Karpas-422 (cell line): Measurements from ENCODE around the gene ELAVL3. TPM values are rescaled to one million over a fixed set of nuclear protein-coding genes. Genes with fewer than 3 reads are reported as not detected.

Experiments used
- DNase-seq: peaks from one replicate; pipeline ENCODE4 v3.0.0-alpha.2; 2015
- H2AFZ ChIP-seq: fragments of 200-600 bp; sonication (generic); 2 replicates; pipeline ENCODE4 v1.6.1; 2014; ENCODE audit warnings: antibody characterized with exemption, low read length, mixed read lengths
- H3K27ac ChIP-seq: fragments of 200-600 bp; sonication (generic); 2 replicates; pipeline ENCODE4 v1.5.1; 2014; ENCODE audit warnings: mild to moderate bottlenecking, low read length, moderate library complexity
- H3K27me3 ChIP-seq: fragments of 200-600 bp; sonication (generic); 2 replicates; pipeline ENCODE4 v1.6.1; 2014; ENCODE audit warnings: low read length, mixed read lengths
- H3K36me3 ChIP-seq: fragments of 200-600 bp; sonication (generic); 2 replicates; pipeline ENCODE4 v1.6.1; 2014; ENCODE audit warnings: low read length, mixed read lengths; ENCODE audit not compliant: insufficient read depth
- H3K4me1 ChIP-seq: fragments of 200-600 bp; sonication (generic); 2 replicates; pipeline ENCODE4 v1.6.1; 2014; ENCODE audit warnings: mild to moderate bottlenecking, low read length, mixed read lengths
- H3K4me2 ChIP-seq: fragments of 200-600 bp; sonication (generic); 2 replicates; pipeline ENCODE4 v1.6.1; 2014; ENCODE audit warnings: low read length, low read depth, mild to moderate bottlenecking; ENCODE audit not compliant: poor library complexity, severe bottlenecking
- H3K4me3 ChIP-seq: fragments of 200-600 bp; sonication (generic); 2 replicates; pipeline ENCODE4 v1.5.1; 2014; ENCODE audit warnings: mild to moderate bottlenecking, antibody characterized with exemption, low read length, mixed read lengths
- H3K79me2 ChIP-seq: fragments of 200-600 bp; sonication (generic); 2 replicates; pipeline ENCODE4 v1.6.1; 2014; ENCODE audit warnings: mild to moderate bottlenecking, low read length, mixed read lengths
- H3K9ac ChIP-seq: fragments of 200-600 bp; sonication (generic); 2 replicates; pipeline ENCODE4 v1.6.0; 2014; ENCODE audit warnings: low read length
- H3K9me2 ChIP-seq: fragments of 200-600 bp; sonication (generic), shearing (Covaris generic); replicated peaks from 2 replicates; pipeline ENCODE4 v1.6.0; 2014; ENCODE audit warnings: mild to moderate bottlenecking, low read length, moderate library complexity; ENCODE audit not compliant: insufficient read depth
- H3K9me3 ChIP-seq: fragments of 300-700, 200-600 bp; sonication (generic); 2 replicates; pipeline ENCODE4 v1.6.1; 2014; ENCODE audit warnings: low read length, mixed read lengths
- H4K20me1 ChIP-seq: fragments of 200-600 bp; sonication (generic); 2 replicates; pipeline ENCODE4 v1.6.1; 2014; ENCODE audit warnings: mild to moderate bottlenecking, antibody characterized with exemption, low read length, low read depth; ENCODE audit not compliant: insufficient read depth
- total RNA-seq: library from RNA; depleted of rRNA; stranded (reverse); fragments of >200 nt; shearing (Covaris generic); gene quantifications from 2 replicates; pipeline ENCODE4 v1.2.3, GENCODE V29; 2014; ENCODE audit warnings: low replicate concordance

ELAVL3 gene
- total RNA-seq, 1 experiment from 2014 or later, result not detected

DNA sequence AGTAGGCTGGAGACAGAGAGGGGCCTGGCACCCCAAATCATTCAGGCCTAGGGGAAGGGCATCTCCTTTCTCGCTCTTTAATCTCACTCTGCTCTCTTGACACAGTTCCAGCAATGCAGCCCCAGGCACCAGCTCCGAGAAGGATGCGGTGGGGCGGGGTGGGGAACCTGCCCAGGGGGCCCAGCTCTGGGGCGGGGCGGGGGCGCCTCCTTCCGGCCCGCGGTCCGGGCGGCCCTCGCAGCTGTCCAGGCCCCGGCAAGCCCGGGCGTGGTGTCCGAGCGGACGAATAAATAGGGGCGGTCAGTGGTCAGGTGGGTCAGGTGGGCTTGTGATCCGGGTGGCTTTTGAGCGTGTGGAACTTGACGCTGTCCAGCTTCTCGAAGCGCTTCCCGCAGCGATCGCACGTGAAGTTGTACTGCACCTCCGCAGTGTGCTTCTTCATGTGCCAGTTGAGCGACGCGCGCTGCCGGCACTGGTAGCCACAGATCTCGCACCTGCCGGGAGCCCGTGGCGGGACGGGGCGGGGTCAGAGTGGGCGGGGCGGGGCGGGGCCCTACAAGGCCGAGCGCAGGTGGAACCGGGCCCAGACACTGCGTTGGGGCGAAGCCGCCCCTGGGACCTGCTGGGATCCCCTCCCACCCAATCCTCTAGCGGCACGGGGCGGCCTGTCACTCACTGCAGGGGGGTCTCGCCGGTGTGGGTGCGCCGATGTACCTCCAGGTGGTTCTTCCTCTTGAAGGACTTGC, 2.7 kb upstream of the ELAVL3 start:
- Histone ChIP-seq H3K4me2 (no peak overlapping the region), H3K36me3 (no peaks in the 10 kb centered on the region)

DNA sequence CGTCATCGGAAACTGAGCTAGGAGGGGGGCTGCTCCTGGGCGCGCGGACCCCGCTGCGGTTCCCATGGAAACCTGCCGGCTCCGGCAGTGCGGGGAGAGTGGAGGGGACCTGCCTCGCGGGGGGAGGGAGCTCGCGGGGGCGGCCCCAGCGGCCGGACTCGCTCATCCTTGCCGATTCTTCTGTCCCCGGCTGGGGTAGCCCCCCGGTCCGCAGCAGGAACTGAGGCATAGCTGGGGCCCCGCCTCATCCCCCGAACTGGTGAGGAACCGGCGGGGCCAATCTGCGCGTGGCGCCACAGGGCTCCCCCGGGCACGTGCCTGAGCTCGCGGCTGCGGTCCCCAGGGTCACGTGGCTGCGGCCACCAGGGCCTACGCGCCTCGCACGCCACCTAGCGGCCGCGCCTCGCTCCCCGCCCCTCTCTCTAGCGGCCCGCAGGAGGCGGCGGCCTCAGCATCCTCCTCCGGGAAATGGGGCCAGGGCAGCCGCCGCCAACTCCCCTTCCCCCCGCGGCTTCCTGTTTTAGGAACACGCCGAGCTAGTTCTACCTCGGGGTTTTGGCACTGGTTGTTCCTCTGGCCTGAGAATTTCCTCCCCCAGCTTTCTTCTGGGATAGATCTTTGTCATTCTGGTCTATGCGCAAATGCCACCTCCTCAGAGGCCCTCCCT, 1.7 kb upstream of the ELAVL3 start:
- Histone ChIP-seq H3K36me3 (no peaks in the 10 kb centered on the region), H3K9me2 (no peaks in the 10 kb centered on the region), H3K9me3 (no peaks in the 10 kb centered on the region), H3K79me2 (no peaks in the 10 kb centered on the region), H3K4me3 (peak overlapping the region; percentile 61; the same call in 1 of the 2 replicates), H3K27ac (peak overlapping the region; percentile 86), H4K20me1 (no peaks in the 10 kb centered on the region), H3K4me2 (peak overlapping the region; percentile 79), H3K27me3 (no peaks in the 10 kb centered on the region), H2AFZ (peak overlapping the region; percentile 91; the same call in 1 of the 2 replicates), H3K4me1 (peaks cover 16% of the 10 kb centered on the region), H3K9ac (peak overlapping the region; percentile 81)
- peak; percentile 97 for DNase-seq

More for the DNA sequence above, 2.7 kb upstream of the ELAVL3 start:
- Histone ChIP-seq H2AFZ (no peak overlapping the region), H3K27me3 (no peaks in the 10 kb centered on the region), H3K4me1 (peaks cover 16% of the 10 kb centered on the region), H3K79me2 (no peaks in the 10 kb centered on the region), H3K4me3 (no peak overlapping the region), H3K9me3 (no peaks in the 10 kb centered on the region), H3K27ac (no peak overlapping the region), H3K9me2 (no peaks in the 10 kb centered on the region), H4K20me1 (no peaks in the 10 kb centered on the region), H3K9ac (no peak overlapping the region)
- no peak for DNase-seq

DNA sequence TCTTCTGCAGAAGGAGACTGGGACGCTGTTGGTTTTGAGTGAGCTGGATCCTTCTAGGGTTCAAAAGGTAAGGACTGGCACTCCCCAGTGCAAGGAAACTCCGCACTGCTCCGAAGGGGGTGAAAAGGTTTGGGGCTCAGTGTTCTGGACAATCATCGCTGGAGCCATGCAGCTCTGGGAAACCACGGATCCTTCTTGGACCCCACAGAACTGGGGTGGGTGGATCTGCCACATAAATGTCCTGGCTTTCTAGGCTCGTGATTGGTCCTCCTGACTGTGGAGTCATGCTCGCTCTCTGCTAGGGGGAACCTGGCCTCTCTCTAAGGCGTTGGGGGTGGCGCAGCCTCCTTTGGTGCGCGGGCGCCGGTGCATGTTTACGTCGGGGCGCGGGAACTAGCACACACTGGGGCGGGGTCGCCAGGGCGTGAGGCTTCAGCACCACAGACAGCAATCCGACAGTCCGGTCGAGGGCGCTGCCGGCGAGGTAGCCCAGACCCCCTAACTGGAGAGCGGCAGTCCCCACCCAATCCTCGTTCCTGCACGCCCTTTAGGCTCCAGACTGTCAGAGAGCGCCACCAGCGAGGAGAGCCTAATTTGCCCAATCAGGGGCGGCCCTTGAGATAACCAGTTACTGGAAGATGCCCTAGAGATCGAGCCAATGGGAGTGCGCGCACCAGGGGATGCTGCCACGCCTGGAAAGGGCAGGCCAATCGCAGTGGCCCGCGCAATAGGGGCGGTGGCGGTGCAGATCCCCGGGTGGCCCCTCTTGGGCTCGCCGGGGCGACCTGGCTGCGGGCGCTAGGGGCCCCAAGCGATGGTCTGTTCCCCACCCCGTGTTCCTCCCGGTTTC, 913 bp upstream of the ELAVL3 start:
- DNase-seq, result peak; percentile 96
- H3K4me3 ChIP-seq, result peak overlapping the region; percentile 61; the same call in 1 of the 2 replicates
- H3K4me1 ChIP-seq, result peaks cover 16% of the 10 kb centered on the region
- no peaks in the 10 kb centered on the region for H3K36me3 ChIP-seq
- H3K27ac ChIP-seq, result peak overlapping the region; percentile 86
- no peaks in the 10 kb centered on the region for H3K9me2 ChIP-seq
- H4K20me1 ChIP-seq, result no peaks in the 10 kb centered on the region
- no peaks in the 10 kb centered on the region for H3K79me2 ChIP-seq
- H3K9ac ChIP-seq, result peak overlapping the region; percentile 81
- no peaks in the 10 kb centered on the region for H3K27me3 ChIP-seq
- H2AFZ ChIP-seq, result peak overlapping the region; percentile 91; the same call in 1 of the 2 replicates
- peak overlapping the region; percentile 79 for H3K4me2 ChIP-seq
- H3K9me3 ChIP-seq, result no peaks in the 10 kb centered on the region

DNA sequence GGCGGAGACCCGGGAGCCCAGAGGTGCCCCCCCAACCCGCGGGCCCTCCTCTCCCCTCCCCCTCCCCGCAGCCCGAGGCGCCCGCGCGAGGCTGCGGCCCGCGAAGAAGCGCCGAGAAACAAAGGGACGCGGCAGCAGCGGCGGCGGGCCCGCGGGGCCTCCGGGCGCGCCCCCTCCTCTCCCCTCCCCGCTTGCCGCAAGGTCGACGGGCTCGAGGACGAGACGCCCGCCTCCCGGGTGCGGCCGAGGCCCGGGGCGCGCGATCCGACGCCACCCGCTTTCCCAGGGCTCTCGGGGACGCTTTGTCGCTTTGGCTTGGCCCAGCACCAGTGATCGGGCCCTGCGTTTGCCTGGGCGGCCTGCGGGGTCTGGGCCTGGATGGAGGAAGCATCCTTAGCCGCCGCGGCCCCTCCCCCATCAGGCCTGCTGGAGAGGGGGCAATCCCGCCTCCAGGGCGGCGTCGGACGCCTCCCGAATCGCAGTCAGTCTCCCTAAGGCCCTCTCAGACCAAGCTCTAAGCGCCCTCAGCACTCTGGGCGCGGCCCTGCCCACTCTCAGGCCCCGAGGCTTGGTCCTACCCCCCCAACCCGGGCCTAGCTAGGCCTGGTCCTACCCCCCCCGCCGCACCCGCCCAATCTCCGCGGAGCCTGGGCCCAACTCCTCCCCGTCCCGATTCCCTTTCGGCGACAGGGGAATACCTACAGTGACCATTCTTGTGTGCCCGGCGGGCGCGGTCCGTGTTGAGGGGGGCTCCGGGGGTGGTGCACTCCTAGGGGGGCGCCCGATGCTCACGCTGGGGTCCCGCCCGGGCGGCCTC, 740 bp downstream of the ELAVL3 start:
- peaks cover 16% of the 10 kb centered on the region for H3K4me1 ChIP-seq
- DNase-seq, result no peak
- H3K27me3 ChIP-seq, result no peaks in the 10 kb centered on the region
- no peaks in the 10 kb centered on the region for H4K20me1 ChIP-seq
- H3K9ac ChIP-seq, result no peak overlapping the region
- no peak overlapping the region for H3K4me2 ChIP-seq
- no peaks in the 10 kb centered on the region for H3K9me2 ChIP-seq
- H3K79me2 ChIP-seq, result no peaks in the 10 kb centered on the region
- H2AFZ ChIP-seq, result no peak overlapping the region
- H3K9me3 ChIP-seq, result no peaks in the 10 kb centered on the region
- no peak overlapping the region for H3K27ac ChIP-seq
- no peak overlapping the region for H3K4me3 ChIP-seq
- no peaks in the 10 kb centered on the region for H3K36me3 ChIP-seq

DNA sequence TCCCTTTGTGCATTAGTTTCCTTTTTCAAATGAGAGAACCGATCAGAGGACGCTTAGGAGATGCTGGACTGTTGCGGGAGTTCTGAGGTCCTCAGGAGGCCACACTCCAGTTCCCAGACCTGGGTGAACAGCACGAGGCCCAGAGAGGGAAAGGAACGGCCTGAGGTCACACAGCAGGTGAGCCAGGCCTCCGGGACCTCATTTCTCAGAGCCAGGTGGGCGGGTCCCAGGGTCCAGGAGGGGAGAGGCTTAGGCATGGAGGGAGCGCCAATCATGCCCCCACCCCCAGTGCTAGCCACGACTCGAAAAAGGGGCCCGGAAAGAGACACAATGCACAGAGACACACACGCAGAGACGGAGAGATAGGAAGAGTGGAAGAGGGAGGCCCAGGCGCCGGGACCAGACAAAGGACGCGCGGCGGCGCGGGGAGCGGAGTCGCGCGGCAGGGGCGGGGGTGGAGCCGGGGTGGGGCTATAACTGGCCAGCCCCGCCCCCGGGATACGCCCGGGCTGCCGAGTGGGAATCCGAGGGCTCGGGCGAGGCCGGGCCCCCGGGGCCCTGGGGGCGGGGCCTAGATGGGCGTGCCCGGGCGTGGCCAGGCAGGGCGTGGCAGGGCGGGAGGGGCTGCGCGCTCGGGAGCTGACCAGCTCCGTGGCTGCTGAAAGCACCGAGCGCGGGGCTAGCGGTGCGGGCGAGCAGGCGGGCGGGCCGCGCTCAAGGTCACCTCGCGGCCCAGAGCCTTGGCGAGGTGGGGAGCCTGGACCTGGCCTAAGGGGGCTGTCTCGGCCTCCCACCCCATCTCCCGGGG, 1.6 kb downstream of the ELAVL3 start:
- H3K27me3 ChIP-seq, result no peaks in the 10 kb centered on the region
- H3K79me2 ChIP-seq, result no peaks in the 10 kb centered on the region
- H4K20me1 ChIP-seq, result no peaks in the 10 kb centered on the region
- H3K36me3 ChIP-seq, result no peaks in the 10 kb centered on the region
- no peak overlapping the region for H2AFZ ChIP-seq
- no peaks in the 10 kb centered on the region for H3K9me2 ChIP-seq
- H3K4me1 ChIP-seq, result peaks cover 16% of the 10 kb centered on the region
- no peak overlapping the region for H3K27ac ChIP-seq
- no peak for DNase-seq
- no peak overlapping the region for H3K4me2 ChIP-seq
- H3K9me3 ChIP-seq, result no peaks in the 10 kb centered on the region
- H3K9ac ChIP-seq, result no peak overlapping the region
- H3K4me3 ChIP-seq, result no peak overlapping the region

DNA sequence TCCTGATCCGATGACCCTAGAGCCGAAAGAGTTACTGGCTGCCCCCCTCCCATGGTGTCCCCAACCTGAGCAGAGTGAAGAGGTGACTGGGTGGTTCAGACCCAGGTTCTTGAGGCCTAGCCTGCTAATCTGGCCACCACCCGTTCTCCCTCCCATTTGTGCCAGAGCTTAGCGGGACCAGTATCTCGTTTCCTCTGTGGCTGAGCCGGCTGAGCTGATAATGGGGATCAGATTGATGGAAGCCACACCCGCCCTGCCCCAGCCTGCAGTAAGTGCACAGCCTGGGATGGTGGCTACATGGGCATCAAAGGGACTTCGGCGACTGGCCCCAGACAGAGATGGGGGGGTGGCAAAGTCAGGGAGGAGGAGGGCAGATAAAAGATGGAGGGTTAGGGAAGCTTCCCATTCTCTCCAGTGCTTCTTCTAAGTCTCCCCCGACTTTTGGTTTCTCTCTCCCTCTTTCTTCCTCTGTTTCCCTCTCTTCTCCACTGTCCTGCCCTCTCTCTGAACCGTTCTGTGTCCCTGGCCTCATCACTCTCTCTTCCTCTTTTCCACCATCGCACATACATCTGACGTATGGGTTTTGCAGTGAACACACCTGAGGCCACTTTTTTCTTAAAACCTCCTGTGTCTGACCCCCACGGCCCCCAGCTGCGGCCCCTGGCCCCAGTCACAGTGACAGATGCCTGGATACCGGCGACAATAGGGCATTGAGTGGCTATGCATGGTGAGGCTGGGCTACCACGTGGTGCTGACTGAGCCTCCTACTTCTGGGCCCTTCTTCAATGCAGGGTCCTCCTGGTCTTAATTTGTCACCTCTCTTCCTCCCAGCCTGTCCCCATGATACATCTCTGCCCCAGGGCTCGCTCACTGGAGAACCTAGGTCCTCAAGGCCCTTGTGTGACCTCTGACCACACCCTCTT, 2.4 kb downstream of the ELAVL3 start:
- DNase-seq, result no peak

More for the DNA sequence above, 2.4 kb downstream of the ELAVL3 start:
- Histone ChIP-seq H3K9ac (no peak overlapping the region), H3K4me3 (no peak overlapping the region), H3K9me2 (no peaks in the 10 kb centered on the region), H4K20me1 (no peaks in the 10 kb centered on the region), H2AFZ (no peak overlapping the region), H3K4me2 (no peak overlapping the region), H3K4me1 (peaks cover 16% of the 10 kb centered on the region), H3K9me3 (no peaks in the 10 kb centered on the region), H3K27me3 (no peaks in the 10 kb centered on the region), H3K79me2 (no peaks in the 10 kb centered on the region), H3K36me3 (no peaks in the 10 kb centered on the region), H3K27ac (no peak overlapping the region)
